ENCODE data around the gene KDM3B.

Gene KDM3B

GRCh38 chr5:138466900-138467710, 114.6 kb downstream of the KDM3B start:
- no peak for TF ChIP-seq CTCF (IDR thresholded peaks at IDR 0.05; ENCODE audit: insufficient read depth, low read length, missing control alignments)

GRCh38 chr5:138467711-138468132, 115.2 kb downstream of the KDM3B start:
- no peak for DNase-seq (ENCODE audit: low read depth, low spot score)
- peak overlapping the region; percentile 82 for H3K4me3 ChIP-seq (ENCODE audit: low read depth, low read length)
- no peak for TF ChIP-seq CTCF (IDR thresholded peaks at IDR 0.05; ENCODE audit: insufficient read depth, low read length, missing control alignments)
- ChIA-PET POLR2A (interaction anchor here (0.7 kb wide), 1 partner anchor 19 kb away, joined by 3 read pairs; no protein-coding TSS in a partner anchor), CTCF (interaction anchor here (0.7 to 12.8 kb wide), 3 partner anchors 16 to 116 kb away, joined by 3 to 207 read pairs (median 69); no protein-coding TSS in a partner anchor)

More at GRCh38 chr5:138466900-138467710, 114.6 kb downstream of the KDM3B start:
- peak overlapping the region; percentile 82 for H3K4me3 ChIP-seq (ENCODE audit: low read depth, low read length)
- ChIA-PET CTCF (interaction anchor here (0.7 to 12.8 kb wide), 3 partner anchors 15 to 115 kb away, joined by 3 to 207 read pairs (median 69); no protein-coding TSS in a partner anchor), POLR2A (interaction anchor here (0.8 to 3.7 kb wide), 6 partner anchors 9 to 76 kb away, joined by 3 to 36 read pairs (median 22); partner anchors contain the start of gene ETF1)
- DNase-seq (ENCODE audit: low read depth, low spot score), result no peak

DNA sequence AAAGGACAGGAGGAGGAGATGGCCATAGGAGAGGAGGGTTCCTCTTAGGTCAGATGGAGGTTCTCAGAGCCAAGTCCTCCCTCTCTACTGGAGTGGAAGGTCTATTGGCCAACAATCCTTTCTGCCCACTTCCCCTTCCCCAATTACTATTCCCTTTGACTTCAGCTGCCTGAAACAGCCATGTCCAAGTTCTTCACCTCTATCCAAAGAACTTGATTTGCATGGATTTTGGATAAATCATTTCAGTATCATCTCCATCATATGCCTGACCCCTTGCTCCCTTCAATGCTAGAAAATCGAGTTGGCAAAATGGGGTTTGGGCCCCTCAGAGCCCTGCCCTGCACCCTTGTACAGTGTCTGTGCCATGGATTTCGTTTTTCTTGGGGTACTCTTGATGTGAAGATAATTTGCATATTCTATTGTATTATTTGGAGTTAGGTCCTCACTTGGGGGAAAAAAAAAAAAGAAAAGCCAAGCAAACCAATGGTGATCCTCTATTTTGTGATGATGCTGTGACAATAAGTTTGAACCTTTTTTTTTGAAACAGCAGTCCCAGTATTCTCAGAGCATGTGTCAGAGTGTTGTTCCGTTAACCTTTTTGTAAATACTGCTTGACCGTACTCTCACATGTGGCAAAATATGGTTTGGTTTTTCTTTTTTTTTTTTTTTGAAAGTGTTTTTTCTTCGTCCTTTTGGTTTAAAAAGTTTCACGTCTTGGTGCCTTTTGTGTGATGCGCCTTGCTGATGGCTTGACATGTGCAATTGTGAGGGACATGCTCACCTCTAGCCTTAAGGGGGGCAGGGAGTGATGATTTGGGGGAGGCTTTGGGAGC, 115.9 kb downstream of the KDM3B start:
- ChIA-PET POLR2A (interaction anchor here (0.6 to 0.7 kb wide), 2 partner anchors 13 to 19 kb away, joined by 3 to 4 read pairs; no protein-coding TSS in a partner anchor), CTCF (interaction anchor here (5.8 to 12.8 kb wide), 2 partner anchors 16 to 33 kb away, joined by 69 to 207 read pairs; no protein-coding TSS in a partner anchor)
- no peak overlapping the region for H3K4me3 ChIP-seq (ENCODE audit: low read depth, low read length)
- DNase-seq (ENCODE audit: low read depth, low spot score), result no peak
- TF ChIP-seq CTCF (IDR thresholded peaks at IDR 0.05; ENCODE audit: insufficient read depth, low read length, missing control alignments), result no peak

DNA sequence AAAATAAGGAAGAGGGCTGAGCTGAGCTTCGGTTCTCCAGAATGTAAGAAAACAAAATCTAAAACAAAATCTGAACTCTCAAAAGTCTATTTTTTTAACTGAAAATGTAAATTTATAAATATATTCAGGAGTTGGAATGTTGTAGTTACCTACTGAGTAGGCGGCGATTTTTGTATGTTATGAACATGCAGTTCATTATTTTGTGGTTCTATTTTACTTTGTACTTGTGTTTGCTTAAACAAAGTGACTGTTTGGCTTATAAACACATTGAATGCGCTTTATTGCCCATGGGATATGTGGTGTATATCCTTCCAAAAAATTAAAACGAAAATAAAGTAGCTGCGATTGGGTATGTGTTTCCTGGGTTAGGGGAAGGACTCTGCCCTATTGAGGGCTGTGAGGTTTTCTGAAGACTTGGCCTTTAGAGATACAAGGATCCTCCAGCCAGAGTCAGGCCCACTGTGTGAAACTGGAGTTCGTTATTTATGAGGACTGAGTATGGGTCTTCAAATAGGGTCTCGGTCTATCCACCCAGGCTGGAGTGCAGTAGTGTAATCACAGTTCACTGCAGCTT, 116.6 kb downstream of the KDM3B start:
- ChIA-PET CTCF (interaction anchor here (0.7 to 1.0 kb wide), 2 partner anchors 16 to 35 kb away, joined by 3 to 4 read pairs; no protein-coding TSS in a partner anchor), POLR2A (interaction anchor here (0.6 kb wide), 1 partner anchor 12 kb away, joined by 4 read pairs; no protein-coding TSS in a partner anchor)
- no peak for TF ChIP-seq CTCF (IDR thresholded peaks at IDR 0.05; ENCODE audit: insufficient read depth, low read length, missing control alignments)
- H3K4me3 ChIP-seq (ENCODE audit: low read depth, low read length), result no peak overlapping the region
- DNase-seq (ENCODE audit: low read depth, low spot score), result no peak

GRCh38 chr5:138469540-138470321, 117.2 kb downstream of the KDM3B start:
- no peak for TF ChIP-seq CTCF (IDR thresholded peaks at IDR 0.05; ENCODE audit: insufficient read depth, low read length, missing control alignments)
- ChIA-PET CTCF (interaction anchor here (0.7 to 1.5 kb wide), 3 partner anchors 15 to 35 kb away, joined by 3 to 4 read pairs (median 3); no protein-coding TSS in a partner anchor), POLR2A (no interaction called here)
- no peak overlapping the region for H3K4me3 ChIP-seq (ENCODE audit: low read depth, low read length)
- DNase-seq (ENCODE audit: low read depth, low spot score), result peak; percentile 84
